Measurements from ENCODE around the gene DNAAF5. TPM values are rescaled to one million over a fixed set of nuclear protein-coding genes. Genes with fewer than 3 reads are reported as not detected.
"Not testable (repeated sequence)": the region's sequence is repeated elsewhere in the genome, so short reads cannot be mapped to it uniquely, and the experiment has no call there.

The DNAAF5 gene
- polyA plus RNA-seq, 4 donors: 29.6 to 37.9 (median 33.2) TPM

GRCh38 chr7:802500-803242 lies 76.2 kb downstream of the DNAAF5 start:
- DNase-seq (ENCODE audit: low read depth in 4 of 4, low spot score in 3 of 4): no peak

GRCh38 chr7:803243-803635 lies 76.7 kb downstream of the DNAAF5 start:
- no peak for DNase-seq (ENCODE audit: low read depth in 4 of 4, low spot score in 3 of 4)

- DNase-seq (ENCODE audit: low read depth in 4 of 4, low spot score in 3 of 4): not testable (repeated sequence)
Observed at GRCh38 chr7:803796-804195, 77.3 kb downstream of the DNAAF5 start.

GRCh38 chr7:805261-805660 lies 78.8 kb downstream of the DNAAF5 start:
- no peak for DNase-seq (ENCODE audit: low read depth in 4 of 4, low spot score in 3 of 4)

- no peak for DNase-seq (ENCODE audit: low read depth in 4 of 4, low spot score in 3 of 4)
Observed at GRCh38 chr7:815284-816216, 89.1 kb downstream of the DNAAF5 start.

- peak; percentile 92 to 97 (median 96) for DNase-seq (ENCODE audit: low read depth in 4 of 4, low spot score in 3 of 4)
Observed at GRCh38 chr7:816300-816750, 89.8 kb downstream of the DNAAF5 start.

- no peak for DNase-seq (ENCODE audit: low read depth in 4 of 4, low spot score in 3 of 4)
Observed at GRCh38 chr7:816751-817671, 90.5 kb downstream of the DNAAF5 start.

- no peak for DNase-seq (ENCODE audit: low read depth in 4 of 4, low spot score in 3 of 4)
Observed at GRCh38 chr7:818031-818699, 91.7 kb downstream of the DNAAF5 start.

- no peak for DNase-seq (ENCODE audit: low read depth in 4 of 4, low spot score in 3 of 4)
Observed at GRCh38 chr7:820341-820740, 93.8 kb downstream of the DNAAF5 start.

GRCh38 chr7:821688-822087 lies 95.2 kb downstream of the DNAAF5 start:
- no peak for DNase-seq (ENCODE audit: low read depth in 4 of 4, low spot score in 3 of 4)

GRCh38 chr7:822692-823276 lies 96.3 kb downstream of the DNAAF5 start:
- DNase-seq (ENCODE audit: low read depth in 4 of 4, low spot score in 3 of 4): no peak

- no peak for DNase-seq (ENCODE audit: low read depth in 4 of 4, low spot score in 3 of 4)
Observed at GRCh38 chr7:823649-824048, 97.2 kb downstream of the DNAAF5 start.

- no peak for DNase-seq (ENCODE audit: low read depth in 4 of 4, low spot score in 3 of 4)
Observed at GRCh38 chr7:824081-824480, 97.6 kb downstream of the DNAAF5 start.

GRCh38 chr7:824664-825063 lies 98.2 kb downstream of the DNAAF5 start:
- no peak for DNase-seq (ENCODE audit: low read depth in 4 of 4, low spot score in 3 of 4)

GRCh38 chr7:825386-825785 lies 98.9 kb downstream of the DNAAF5 start:
- DNase-seq (ENCODE audit: low read depth in 4 of 4, low spot score in 3 of 4): no peak

GRCh38 chr7:826230-826917 lies 99.9 kb downstream of the DNAAF5 start:
- DNase-seq (ENCODE audit: low read depth in 4 of 4, low spot score in 3 of 4): no peak

GRCh38 chr7:828793-829561 lies 102.5 kb downstream of the DNAAF5 start:
- DNase-seq (ENCODE audit: low read depth in 4 of 4, low spot score in 3 of 4): no peak

GRCh38 chr7:830069-830468 lies 103.6 kb downstream of the DNAAF5 start:
- DNase-seq (ENCODE audit: low read depth in 4 of 4, low spot score in 3 of 4): no peak

Data from right renal pelvis (tissue), 4 donors.